Fibroblast of pulmonary artery (primary cell): ENCODE measurements around the gene COL20A1.

Experiments
- DNase-seq: peaks from one replicate; pipeline ENCODE4 v3.0.0-alpha.2; 2010; ENCODE audit warnings: low read depth
- H3K4me3 ChIP-seq: replicated peaks from 2 replicates; pipeline ENCODE4 v1.5.1; 2011; ENCODE audit warnings: low read depth, mild to moderate bottlenecking, control low read depth, low read length, moderate library complexity
- CTCF ChIP-seq: IDR thresholded peaks from 2 replicates; pipeline ENCODE4 v1.5.1; 2011; ENCODE audit warnings: mild to moderate bottlenecking, control low read depth, low read length, inconsistent platforms; ENCODE audit errors: missing control alignments

Gene COL20A1

GRCh38 chr20:63292292-63292701 is 689 bp upstream of the COL20A1 start:
- no peak for DNase-seq
- H3K4me3 ChIP-seq, result no peak overlapping the region

GRCh38 chr20:63293456-63293855 is 470 bp downstream of the COL20A1 start:
- H3K4me3 ChIP-seq, result no peak overlapping the region
- no peak for TF ChIP-seq CTCF
- no peak for DNase-seq

More at GRCh38 chr20:63292292-63292701, 689 bp upstream of the COL20A1 start:
- TF ChIP-seq CTCF, result no peak

GRCh38 chr20:63293871-63294535 is 1.0 kb downstream of the COL20A1 start:
- DNase-seq, result no peak
- H3K4me3 ChIP-seq, result no peak overlapping the region
- no peak for TF ChIP-seq CTCF

- no peak overlapping the region for H3K4me3 ChIP-seq
- no peak for DNase-seq
- TF ChIP-seq CTCF, result no peak
These were observed 1.5 kb downstream of the COL20A1 start for GRCh38 chr20:63294536-63294900.

- no peak overlapping the region for H3K4me3 ChIP-seq
- TF ChIP-seq CTCF, result no peak
These were observed 2.0 kb downstream of the COL20A1 start for GRCh38 chr20:63295018-63295417.

GRCh38 chr20:63295422-63295821 is 2.4 kb downstream of the COL20A1 start:
- TF ChIP-seq CTCF, result no peak
- no peak for DNase-seq
- no peak overlapping the region for H3K4me3 ChIP-seq

More at GRCh38 chr20:63295018-63295417, 2.0 kb downstream of the COL20A1 start:
- no peak for DNase-seq

- no peak overlapping the region for H3K4me3 ChIP-seq
- no peak for DNase-seq
- no peak for TF ChIP-seq CTCF
These were observed 2.9 kb downstream of the COL20A1 start for GRCh38 chr20:63295846-63296245.
